ENCODE data around the gene CAMK1.

Gene CAMK1

DNA sequence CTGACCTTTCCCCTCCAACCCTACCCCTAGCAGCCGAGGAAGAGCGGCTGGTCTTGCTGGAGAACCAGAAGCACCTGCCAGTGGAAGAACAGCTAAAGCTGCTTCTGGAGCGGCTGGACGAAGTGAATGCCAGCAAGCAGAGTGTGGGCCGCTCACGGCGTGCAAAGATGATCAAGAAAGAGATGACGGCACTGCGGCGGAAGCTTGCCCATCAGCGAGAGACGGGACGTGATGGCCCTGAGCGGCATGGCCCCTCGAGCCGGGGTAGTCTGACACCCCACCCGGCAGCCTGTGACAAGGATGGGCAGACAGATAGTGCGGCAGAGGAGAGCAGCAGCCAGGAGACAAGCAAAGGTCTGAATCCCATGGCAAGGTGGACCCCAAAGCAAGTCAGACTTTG lies 26.2 kb downstream of the CAMK1 start:
- DNase-seq (ENCODE audit: low read depth): no peak
- TF ChIP-seq, protein P1, sequence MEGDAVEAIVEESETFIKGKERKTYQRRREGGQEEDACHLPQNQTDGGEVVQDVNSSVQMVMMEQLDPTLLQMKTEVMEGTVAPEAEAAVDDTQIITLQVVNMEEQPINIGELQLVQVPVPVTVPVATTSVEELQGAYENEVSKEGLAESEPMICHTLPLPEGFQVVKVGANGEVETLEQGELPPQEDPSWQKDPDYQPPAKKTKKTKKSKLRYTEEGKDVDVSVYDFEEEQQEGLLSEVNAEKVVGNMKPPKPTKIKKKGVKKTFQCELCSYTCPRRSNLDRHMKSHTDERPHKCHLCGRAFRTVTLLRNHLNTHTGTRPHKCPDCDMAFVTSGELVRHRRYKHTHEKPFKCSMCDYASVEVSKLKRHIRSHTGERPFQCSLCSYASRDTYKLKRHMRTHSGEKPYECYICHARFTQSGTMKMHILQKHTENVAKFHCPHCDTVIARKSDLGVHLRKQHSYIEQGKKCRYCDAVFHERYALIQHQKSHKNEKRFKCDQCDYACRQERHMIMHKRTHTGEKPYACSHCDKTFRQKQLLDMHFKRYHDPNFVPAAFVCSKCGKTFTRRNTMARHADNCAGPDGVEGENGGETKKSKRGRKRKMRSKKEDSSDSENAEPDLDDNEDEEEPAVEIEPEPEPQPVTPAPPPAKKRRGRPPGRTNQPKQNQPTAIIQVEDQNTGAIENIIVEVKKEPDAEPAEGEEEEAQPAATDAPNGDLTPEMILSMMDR (conservative IDR thresholded peaks at IDR 0.05; ENCODE audit: low read depth, low read length): no peak
- H3K4me3 ChIP-seq (ENCODE audit: low read depth, low read length): no peak overlapping the region

DNA sequence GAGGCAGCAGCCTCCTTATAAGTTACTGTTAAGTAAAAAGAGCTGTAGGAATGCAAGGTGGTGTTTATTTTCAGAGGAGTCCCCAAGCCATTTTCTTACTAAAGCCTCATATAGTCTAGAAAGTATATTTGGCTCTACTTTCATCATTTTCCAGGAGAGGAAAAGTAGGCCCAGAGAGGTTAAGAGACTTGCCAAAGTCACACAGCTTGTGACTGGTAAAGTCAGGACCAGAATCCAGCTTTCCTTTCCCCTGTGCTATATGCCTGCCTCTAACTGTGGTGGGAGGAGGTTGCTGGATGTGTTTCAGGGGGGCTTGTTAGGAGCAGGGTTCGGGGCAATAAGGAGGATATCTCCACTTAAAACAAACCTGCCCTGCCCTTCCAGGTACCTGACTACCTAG lies 27.2 kb downstream of the CAMK1 start:
- no peak overlapping the region for H3K4me3 ChIP-seq (ENCODE audit: low read depth, low read length)
- no peak for DNase-seq (ENCODE audit: low read depth)
- TF ChIP-seq, protein P1 (conservative IDR thresholded peaks at IDR 0.05; ENCODE audit: low read depth, low read length): no peak

DNA sequence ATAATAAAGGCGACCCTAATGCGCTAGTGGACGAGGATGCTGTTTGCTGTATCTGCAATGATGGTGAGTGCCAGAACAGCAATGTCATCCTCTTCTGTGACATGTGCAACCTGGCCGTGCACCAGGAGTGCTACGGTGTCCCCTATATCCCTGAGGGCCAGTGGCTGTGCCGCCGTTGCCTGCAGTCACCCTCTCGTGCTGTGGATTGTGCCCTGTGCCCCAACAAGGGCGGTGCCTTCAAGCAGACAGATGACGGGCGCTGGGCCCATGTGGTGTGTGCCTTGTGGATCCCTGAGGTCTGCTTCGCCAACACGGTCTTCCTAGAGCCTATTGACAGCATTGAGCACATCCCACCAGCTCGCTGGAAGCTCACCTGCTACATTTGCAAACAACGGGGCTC lies 30.6 kb downstream of the CAMK1 start:
- H3K4me3 ChIP-seq (ENCODE audit: low read depth, low read length): no peak overlapping the region
- DNase-seq (ENCODE audit: low read depth): no peak
- TF ChIP-seq, protein P1 (conservative IDR thresholded peaks at IDR 0.05; ENCODE audit: low read depth, low read length): no peak

DNA sequence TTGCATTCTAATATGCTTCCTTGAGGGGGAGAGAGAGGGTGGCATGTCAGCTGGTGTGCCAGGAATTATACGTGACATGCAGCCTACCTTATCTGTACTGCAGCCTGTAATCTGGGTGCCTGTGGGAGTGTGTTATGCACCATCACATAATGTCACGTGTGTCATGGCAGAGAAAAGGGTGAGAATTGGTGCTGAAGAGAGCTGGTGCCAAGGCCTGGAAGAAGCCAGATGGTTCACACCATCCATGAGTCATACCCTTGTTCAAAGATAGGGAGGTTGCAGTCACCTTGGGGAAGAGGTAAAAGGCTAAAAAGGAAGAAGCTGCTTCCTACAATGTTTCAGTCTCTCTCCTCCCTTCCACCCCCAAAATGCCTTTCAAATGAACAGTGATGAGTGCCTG lies 32.9 kb downstream of the CAMK1 start:
- TF ChIP-seq, protein P1 (conservative IDR thresholded peaks at IDR 0.05; ENCODE audit: low read depth, low read length): no peak
- DNase-seq (ENCODE audit: low read depth): no peak
- H3K4me3 ChIP-seq (ENCODE audit: low read depth, low read length): no peak overlapping the region

DNA sequence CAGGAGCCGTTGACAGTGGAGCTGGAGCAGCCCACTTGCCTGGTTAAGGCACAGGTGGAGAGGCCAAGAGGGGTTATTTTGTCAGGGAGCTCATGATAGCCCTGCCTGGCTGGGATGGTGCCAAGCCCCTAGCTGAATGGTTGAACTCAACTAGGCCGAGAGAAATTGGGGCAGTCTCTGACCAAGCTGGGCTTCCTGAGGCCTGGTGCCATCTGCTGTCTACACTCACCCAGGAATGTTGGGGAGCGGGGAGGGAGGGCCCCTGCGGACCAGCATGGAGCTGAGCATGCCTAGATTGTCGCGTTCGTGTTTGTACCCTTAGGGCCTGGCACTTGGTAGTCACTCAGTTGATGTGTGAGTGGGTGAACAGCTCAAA lies 37.0 kb downstream of the CAMK1 start:
- peak overlapping the region; percentile 88 for H3K4me3 ChIP-seq (ENCODE audit: low read depth, low read length)
- TF ChIP-seq, protein P1 (conservative IDR thresholded peaks at IDR 0.05; ENCODE audit: low read depth, low read length): no peak
- no peak for DNase-seq (ENCODE audit: low read depth)

DNA sequence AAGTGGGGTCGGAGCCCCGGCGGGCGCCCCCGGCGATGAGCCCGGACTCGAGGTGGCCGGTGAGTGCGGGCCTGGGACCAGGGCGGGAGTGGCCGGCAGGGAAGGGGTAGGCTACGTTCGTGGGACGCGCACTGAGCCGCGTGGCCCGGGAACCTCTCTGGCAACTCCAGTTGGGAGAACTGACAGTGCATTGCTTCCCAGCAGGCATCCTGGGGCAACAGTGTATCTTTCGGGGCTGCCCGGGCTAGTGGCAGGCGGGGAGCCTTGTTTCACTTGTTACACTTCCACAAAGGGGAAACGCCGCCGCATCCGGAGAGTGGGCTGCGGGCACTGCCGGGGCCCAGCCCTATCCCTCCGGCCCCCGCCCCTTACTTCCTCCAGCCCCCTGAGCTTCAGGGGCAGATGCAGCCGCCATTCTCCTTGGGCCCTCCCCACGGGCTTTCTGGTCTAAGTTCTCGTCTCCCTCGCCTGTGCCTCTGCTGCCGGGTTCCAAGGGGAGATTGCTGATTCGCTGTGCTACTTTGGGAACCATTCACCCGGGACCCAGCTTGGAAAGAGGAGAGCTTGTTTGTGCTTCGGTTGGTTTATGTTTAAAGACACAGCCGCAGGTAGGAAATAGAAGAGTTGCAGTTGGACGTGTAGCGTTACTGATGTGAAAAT lies 37.5 kb downstream of the CAMK1 start:
- H3K4me3 ChIP-seq (ENCODE audit: low read depth, low read length): peak overlapping the region; percentile 88
- TF ChIP-seq, protein P1 (conservative IDR thresholded peaks at IDR 0.05; ENCODE audit: low read depth, low read length): no peak
- no peak for DNase-seq (ENCODE audit: low read depth)

Data from choroid plexus epithelial cell (primary cell).